NCI-H2081 treated with DMSO at 0.1 percent for 48 hours (cell line): ENCODE results near the gene GRID2IP.
"Not testable (repeated sequence)": the region's sequence is repeated elsewhere in the genome, so short reads cannot be mapped to it uniquely, and the experiment has no call there.

Source experiments
- DNase-seq: peaks from one replicate; lab custom pipeline; 2025; lab: John Stamatoyannopoulos, UW

GRID2IP gene

DNA sequence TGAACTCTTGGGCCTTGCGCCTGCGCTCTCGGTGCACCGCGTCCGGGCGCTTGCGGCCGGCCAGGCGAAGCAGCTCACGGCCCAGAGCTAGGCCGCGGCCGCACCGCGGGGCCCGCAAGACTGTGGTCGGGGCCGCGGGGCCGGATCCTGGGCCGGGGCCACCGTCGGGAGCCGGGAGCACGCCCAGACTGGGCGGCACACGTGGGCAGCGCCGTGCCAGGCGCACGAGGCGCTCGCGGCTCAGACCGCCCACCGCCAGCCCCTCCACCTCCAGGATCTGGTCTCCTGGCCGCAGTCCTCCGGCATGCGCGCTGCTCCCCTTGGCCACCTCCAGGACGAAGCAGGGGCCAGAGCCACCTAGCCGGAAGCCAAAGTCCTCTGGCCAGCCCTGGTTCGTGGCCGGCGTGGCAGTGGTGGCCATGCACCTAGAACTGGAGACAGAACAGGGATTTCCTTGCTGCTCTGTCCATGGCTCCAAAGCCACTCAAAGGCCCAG is at the start of gene GRID2IP:
GRID2IP (minus strand) TSS at position 446 of the 496 bp plus-strand sequence; CDS start at position 421, 25 bp downstream.
- no peak for DNase-seq

DNA sequence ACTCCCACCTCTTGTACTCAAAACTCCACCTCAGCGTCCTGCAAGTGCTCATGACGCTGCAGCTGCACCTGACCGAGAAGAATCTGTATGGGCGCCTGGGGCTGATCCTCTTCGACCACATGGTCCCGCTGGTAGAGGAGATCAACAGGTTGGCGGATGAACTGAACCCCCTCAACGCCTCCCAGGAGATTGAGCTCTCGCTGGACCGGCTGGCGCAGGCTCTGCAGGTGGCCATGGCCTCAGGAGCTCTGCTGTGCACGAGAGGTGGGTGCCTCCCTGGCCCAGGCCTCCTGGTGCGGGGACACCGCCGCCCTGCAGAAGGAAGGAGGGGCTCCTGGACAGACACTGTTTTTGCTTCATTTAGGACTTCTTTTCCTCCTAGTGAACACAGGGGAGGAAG is 48.8 kb upstream of the GRID2IP start:
- no peak for DNase-seq

DNA sequence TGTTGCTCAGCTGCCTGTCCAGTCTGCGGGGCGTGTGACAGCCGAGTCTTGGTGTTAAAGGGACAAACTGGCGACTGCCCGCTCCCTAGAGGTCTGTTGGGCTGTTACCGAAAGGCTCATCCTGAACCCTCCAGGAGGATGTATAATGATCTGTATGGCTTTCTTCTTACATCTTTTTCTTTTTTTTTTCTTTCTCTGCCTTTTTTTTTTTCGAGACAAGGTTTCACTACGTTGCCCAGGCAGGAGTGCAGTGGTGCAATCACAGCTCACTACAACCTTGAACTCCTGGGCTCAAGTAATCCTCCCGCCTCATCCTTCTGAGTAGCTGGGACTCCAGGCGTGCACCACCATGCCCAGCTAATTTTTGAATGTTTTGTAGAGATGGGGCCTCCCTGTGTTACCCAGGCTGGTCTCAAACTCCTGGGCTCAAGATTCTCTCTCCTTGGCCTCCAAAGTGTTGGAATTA is 39.4 kb upstream of the GRID2IP start:
- no peak for DNase-seq

- DNase-seq: no peak
These were observed 38.8 kb upstream of the GRID2IP start, which contains the start of gene INTS15 for GRCh38 chr7:6589829-6590644. Gene INTS15 (plus strand): TSS chr7:6590021. CDS start chr7:6590284, 263 bp downstream.

- no peak for DNase-seq
These were observed 38.0 kb upstream of the GRID2IP start for GRCh38 chr7:6589151-6589828.

GRCh38 chr7:6588566-6588965 is 37.3 kb upstream of the GRID2IP start:
- DNase-seq: no peak

GRCh38 chr7:6585746-6586432 is 34.6 kb upstream of the GRID2IP start:
- not testable (repeated sequence) for DNase-seq

- DNase-seq: no peak
These were observed 28.2 kb upstream of the GRID2IP start for GRCh38 chr7:6579446-6579845.

DNA sequence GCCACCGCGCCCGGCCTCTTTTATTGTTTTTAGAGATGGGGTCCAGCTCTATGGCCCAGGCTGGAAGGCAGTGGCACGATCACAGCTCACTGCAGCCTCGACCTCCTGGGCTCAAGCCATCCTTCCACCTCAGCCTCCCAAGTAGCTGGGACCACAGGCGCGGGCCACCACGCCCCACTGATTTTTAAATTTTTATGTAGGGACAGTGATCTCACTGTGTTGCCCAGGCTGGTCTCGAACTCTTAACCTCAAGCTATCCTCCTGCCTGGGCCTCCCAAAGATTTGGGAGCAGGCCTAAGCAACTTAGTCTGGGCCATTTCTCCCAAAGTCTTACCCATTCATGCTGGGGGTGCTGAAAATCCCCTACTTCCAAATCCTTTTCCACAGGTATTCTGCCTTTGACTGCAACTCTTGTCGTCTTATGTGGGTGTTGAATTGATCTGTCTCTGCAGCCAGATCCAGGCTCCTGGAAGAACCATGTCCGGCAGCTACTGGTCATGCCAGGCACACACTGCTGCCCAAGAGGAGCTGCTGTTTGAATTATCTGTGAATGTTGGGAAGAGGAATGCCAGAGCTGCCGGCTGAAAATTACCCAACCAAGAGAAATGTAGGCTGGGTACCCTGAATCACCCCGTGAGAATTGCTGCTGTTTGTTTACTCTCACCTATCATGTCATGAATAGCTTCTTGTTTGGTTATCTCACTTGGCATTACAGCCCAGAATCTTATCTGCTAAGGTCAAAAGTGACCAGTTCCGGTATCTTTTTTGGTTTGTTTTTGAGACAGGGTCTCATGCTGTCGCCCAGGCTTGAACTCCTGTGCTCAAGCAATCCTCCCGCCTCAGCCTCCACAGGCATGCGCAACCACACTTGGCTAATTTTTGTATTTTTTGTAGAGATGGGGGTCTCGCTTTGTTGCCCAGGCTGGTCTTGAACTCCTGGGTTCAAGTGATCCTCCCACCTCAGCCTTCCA is 27.1 kb upstream of the GRID2IP start:
- DNase-seq: no peak

DNA sequence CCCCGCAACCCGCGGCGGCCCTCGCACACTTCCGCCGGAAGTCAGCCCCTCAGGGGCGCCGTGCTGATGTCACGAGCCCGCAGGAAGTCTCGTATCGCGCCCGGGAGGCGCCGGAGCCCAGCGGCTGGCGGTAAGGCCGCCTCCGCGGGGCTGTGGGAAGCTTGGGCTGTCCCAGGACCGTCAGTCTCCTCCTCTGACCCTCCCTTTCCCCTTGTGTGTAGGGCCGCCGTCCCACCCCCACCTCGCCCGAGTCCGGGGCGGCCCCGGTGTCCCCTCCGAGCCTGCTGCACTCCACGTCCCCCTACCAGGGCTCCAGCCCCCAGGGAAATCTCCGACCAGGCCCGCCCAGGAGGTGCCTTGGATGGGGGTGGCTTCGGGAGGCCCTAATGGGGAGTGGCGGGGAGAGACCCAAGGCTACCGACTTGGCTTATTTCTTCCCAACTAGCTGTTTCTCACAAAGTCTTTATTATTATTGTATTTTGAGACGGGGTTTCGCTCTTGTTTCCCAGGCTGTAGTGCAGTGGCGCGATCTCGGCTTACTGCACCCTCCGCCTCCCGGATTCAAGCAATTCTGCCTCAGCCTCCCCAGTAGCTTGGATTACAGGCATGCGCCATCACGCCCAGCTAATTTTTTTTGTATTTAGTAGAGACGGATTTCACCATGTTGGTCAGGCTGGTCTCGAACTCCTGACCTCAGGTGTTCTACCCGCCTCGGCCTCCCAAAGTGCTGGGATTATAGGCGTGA is 26.3 kb upstream of the GRID2IP start, which contains the start of gene ZDHHC4:
ZDHHC4 (plus strand) TSS at position 86 of the 745 bp plus-strand sequence. CDS start 3,108 bp downstream, outside the sequence.
- peak; percentile 40 for DNase-seq

DNA sequence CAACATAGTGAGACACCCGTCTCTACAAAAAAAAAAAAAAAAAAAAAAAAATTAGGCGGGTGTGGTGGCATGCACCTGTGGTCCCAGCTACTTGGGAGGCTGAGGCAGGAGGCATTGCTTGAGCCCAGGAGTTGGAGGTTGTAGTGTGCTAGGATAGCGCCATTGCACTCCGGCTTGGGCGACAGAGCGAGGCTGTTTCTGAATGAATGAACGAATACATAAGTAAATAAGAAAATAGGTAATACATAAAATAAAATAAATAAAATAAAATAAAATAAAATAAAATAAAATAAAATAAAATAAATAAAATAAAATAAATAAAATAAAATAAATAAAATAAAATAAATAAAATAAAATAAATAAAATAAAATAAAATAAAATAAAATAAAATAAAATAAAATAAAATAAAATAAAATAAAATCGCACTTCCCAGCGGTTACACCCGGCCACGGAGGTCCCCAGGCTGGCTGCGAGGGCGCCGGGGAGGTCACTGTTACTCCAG is 25.7 kb upstream of the GRID2IP start:
- not testable (repeated sequence) for DNase-seq

DNA sequence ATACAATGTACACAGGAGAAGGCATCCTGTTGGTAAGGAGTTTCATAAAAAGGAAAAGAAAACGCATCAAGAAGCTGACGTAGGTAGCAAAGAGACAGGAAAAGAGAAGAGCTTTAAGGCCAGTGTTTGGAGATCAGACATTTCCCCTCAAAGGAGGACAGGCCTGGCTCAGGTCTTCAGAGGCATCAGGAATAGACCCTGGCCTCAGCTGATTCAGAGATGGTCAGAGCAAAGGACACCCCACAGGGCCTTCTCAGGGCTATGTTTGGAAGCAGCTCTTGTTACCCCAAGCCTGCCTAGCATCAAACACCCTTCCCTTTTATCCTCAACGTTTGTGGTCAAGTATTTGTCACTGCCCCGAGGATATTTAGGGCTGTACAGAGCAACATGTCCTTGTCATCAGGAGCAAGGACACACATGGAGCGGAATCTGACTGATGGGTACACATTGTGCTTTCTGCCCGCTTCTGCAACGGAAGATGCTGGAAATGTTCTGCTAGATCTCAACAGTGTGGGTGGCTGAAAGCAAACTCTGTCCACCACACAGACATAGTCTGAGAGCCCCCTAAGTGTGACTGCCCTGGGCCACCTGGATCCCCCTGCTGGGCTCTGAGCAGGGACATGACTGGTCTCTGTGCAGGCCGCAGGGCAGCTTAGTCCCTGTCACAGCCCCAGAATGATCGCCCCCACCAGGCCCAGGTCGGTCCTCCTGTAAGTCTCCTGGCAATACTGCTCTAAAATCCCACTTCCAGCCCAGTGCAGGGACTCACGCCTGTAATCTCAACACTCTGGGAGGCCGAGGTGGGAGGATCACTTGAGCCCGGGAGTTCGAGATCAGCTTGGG is 25.0 kb upstream of the GRID2IP start:
- no peak for DNase-seq

GRCh38 chr7:6575281-6576023 is 24.2 kb upstream of the GRID2IP start:
- no peak for DNase-seq

- no peak for DNase-seq
These were observed 20.0 kb upstream of the GRID2IP start for GRCh38 chr7:6571160-6571779.

- DNase-seq: no peak
These were observed 16.6 kb upstream of the GRID2IP start for GRCh38 chr7:6567886-6568285.

GRCh38 chr7:6565655-6566054 is 14.4 kb upstream of the GRID2IP start:
- DNase-seq: no peak

GRCh38 chr7:6563936-6564770 is 12.9 kb upstream of the GRID2IP start:
- DNase-seq: no peak
